Measurements from ENCODE around the gene RAB39A.

GRCh38 chr11:107898270-107898669 lies 30.0 kb upstream of the RAB39A start:
- no peak for TF ChIP-seq EZH2phosphoT487 (IDR thresholded peaks at IDR 0.05; ENCODE audit: low read depth, severe bottlenecking, unreplicated experiment)
- TF ChIP-seq EZH2 (IDR thresholded peaks at IDR 0.05; ENCODE audit: borderline replicate concordance): no peak

Measured in hepatocyte (in vitro differentiated cells).